DND-41 (cell line): ENCODE measurements around the gene MAP6.

Source experiments
- EZH2 ChIP-seq: IDR thresholded peaks from 3 replicates; pipeline ENCODE4 v1.6.1; 2012; ENCODE audit warnings: borderline replicate concordance, low read depth, mild to moderate bottlenecking, moderate library complexity, low read length, inconsistent platforms; ENCODE audit not compliant: severe bottlenecking
- TF ChIP-seq, protein P1 (sequence below): IDR thresholded peaks from 2 replicates; pipeline ENCODE4 v1.5.1; 2012; ENCODE audit warnings: borderline replicate concordance, low read length, moderate library complexity, mild to moderate bottlenecking; ENCODE audit not compliant: poor library complexity, severe bottlenecking; ENCODE audit errors: extremely low read depth

DNA sequence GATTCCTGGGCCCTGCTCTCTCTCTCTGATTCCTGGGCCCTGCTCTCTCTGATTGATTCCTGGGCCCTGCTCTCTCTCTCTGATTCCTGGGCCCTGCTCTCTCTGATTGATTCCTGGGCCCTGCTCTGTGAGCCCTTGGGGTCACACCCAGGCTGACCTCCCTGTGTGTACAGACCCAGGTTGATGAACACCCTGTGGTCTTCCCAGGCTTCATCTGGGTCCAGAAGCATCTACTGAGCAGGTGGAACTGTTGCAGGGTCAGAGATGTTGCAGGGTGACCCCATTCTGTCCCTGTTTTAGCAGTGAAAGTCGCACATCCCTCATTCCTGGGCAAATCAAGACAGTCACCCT lies 126.8 kb downstream of the MAP6 start:
- TF ChIP-seq, protein P1, sequence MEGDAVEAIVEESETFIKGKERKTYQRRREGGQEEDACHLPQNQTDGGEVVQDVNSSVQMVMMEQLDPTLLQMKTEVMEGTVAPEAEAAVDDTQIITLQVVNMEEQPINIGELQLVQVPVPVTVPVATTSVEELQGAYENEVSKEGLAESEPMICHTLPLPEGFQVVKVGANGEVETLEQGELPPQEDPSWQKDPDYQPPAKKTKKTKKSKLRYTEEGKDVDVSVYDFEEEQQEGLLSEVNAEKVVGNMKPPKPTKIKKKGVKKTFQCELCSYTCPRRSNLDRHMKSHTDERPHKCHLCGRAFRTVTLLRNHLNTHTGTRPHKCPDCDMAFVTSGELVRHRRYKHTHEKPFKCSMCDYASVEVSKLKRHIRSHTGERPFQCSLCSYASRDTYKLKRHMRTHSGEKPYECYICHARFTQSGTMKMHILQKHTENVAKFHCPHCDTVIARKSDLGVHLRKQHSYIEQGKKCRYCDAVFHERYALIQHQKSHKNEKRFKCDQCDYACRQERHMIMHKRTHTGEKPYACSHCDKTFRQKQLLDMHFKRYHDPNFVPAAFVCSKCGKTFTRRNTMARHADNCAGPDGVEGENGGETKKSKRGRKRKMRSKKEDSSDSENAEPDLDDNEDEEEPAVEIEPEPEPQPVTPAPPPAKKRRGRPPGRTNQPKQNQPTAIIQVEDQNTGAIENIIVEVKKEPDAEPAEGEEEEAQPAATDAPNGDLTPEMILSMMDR, result no peak
- no peak for TF ChIP-seq EZH2
